K562 (cell line): ENCODE data around the gene DPY30. TPM values are rescaled to one million over a fixed set of nuclear protein-coding genes. Genes with fewer than 3 reads are reported as not detected.

ENCODE experiments used
- ATF1 ChIP-seq, 2 experiments: fragments of 450-650 bp in 1 of 2; IDR thresholded peaks; 2 replicates each; pipeline ENCODE4 v1.6.1; 2016; ENCODE audit warnings: missing compliant biosample characterization in 1 of 2, missing genetic modification characterization in 1 of 2
- BACH1 ChIP-seq: fragments of 200-800 bp; sonication (Bioruptor generic); IDR thresholded peaks from 2 replicates; pipeline ENCODE4 v1.6.1; 2016; ENCODE audit warnings: missing genetic modification characterization, missing compliant biosample characterization
- DMBX1 ChIP-seq: fragments of 250-450 bp; sonication (Bioruptor Pico); IDR thresholded peaks from 2 replicates; pipeline ENCODE4 v1.8.0; 2022; ENCODE audit warnings: inconsistent platforms, mild to moderate bottlenecking, moderate library complexity, borderline replicate concordance
- ELF4 ChIP-seq: fragments of 450-650 bp; formaldehyde crosslinking; IDR thresholded peaks from 2 replicates; pipeline ENCODE4 v1.4.0; 2022; ENCODE audit warnings: missing genetic modification characterization
- GABPB1 ChIP-seq: sonication (generic); formaldehyde crosslinking; IDR thresholded peaks from 2 replicates; pipeline ENCODE4 v1.8.0; 2022; ENCODE audit warnings: mild to moderate bottlenecking, missing genetic modification reagents
- MCM7 ChIP-seq, 2 experiments: fragments of 450-650 bp; IDR thresholded peaks; 2 replicates each; pipeline ENCODE4 v1.6.1; 2016 to 2018
- NFYB ChIP-seq: IDR thresholded peaks from 2 replicates; pipeline ENCODE4 v1.6.1; 2011; ENCODE audit warnings: mild to moderate bottlenecking, moderate library complexity; ENCODE audit not compliant: insufficient read length; ENCODE audit errors: extremely low read depth
- TAF1 ChIP-seq: IDR thresholded peaks from 2 replicates; pipeline ENCODE4 v1.6.1; 2011; ENCODE audit warnings: mild to moderate bottlenecking, low read length, moderate library complexity; ENCODE audit not compliant: insufficient read depth, control insufficient read depth, severe bottlenecking; ENCODE audit errors: extremely low read depth
- TAF15 ChIP-seq: fragments of 200-400 bp; formaldehyde crosslinking; IDR thresholded peaks from 2 replicates; pipeline ENCODE4 v1.6.1; 2017; ENCODE audit warnings: mild to moderate bottlenecking, low read depth, low read length, moderate library complexity
- TBL1XR1 ChIP-seq, 2 experiments: IDR thresholded peaks; 2 replicates each; pipeline ENCODE4 v1.6.1; 2012; ENCODE audit warnings: improper control_type of control experiment in 2 of 2, low read length in 2 of 2, mild to moderate bottlenecking in 1 of 2
- ZEB2 ChIP-seq: fragments of 450-650 bp; IDR thresholded peaks from 2 replicates; pipeline ENCODE4 v1.6.1; 2016
- ZFP1 ChIP-seq: fragments of 450-650 bp; formaldehyde crosslinking; IDR thresholded peaks from 2 replicates; pipeline ENCODE4 v1.4.0; 2020; ENCODE audit warnings: mild to moderate bottlenecking, mixed read lengths
- ZNF124 ChIP-seq: sonication (generic); formaldehyde crosslinking; IDR thresholded peaks from 2 replicates; pipeline ENCODE4 v1.8.1; 2022; ENCODE audit warnings: missing genetic modification reagents
- ZNF586 ChIP-seq: fragments of 450-650 bp; formaldehyde crosslinking; conservative IDR thresholded peaks from 2 replicates; pipeline ENCODE4 v1.4.0; 2020; ENCODE audit warnings: mild to moderate bottlenecking, moderate library complexity
- polyA plus RNA-seq, 8 experiments: library from polyadenylated mRNA; depleted of rRNA in 4 of 8; stranded (reverse) in 5 of 8; unstranded in 3 of 8; fragments of >200 nt; fragmentation: Nextera tagmentation in 2 of 8; fragmentation: Illumina TruSeq in 1 of 8; extraction: Ambion mirVana in 2 of 8; extraction: Trizol in 1 of 8; gene quantifications; 2 replicates each; pipeline versions ENCODE4 v1.2.1 to v1.2.3, GENCODE V29; 2011 to 2014; ENCODE audit warnings: inconsistent platforms in 1 of 8, missing spikeins in 1 of 8
- total RNA-seq, 7 experiments: library from RNA; depleted of rRNA in 6 of 7; stranded (reverse); fragments of >200 nt in 6 of 7; fragmentation: Illumina TruSeq in 2 of 7; extraction: Trizol in 2 of 7; gene quantifications; 2 replicates each; pipeline versions ENCODE4 v1.2.1 to v1.2.3, GENCODE V29; 2011 to 2021; ENCODE audit warnings: low replicate concordance in 1 of 7
- TF ChIP-seq, protein P1 (sequence below): fragments of 450-650 bp; formaldehyde crosslinking; IDR thresholded peaks from 2 replicates; pipeline ENCODE4 v1.4.0; 2022; ENCODE audit warnings: mild to moderate bottlenecking, moderate library complexity

Gene DPY30
- total and polyA plus RNA-seq, 9 of the 15 experiments (the other 6 are each of a cell fraction or from before 2014, with no cell fraction given), result 64.6 to 402 (median 116) TPM

DNA sequence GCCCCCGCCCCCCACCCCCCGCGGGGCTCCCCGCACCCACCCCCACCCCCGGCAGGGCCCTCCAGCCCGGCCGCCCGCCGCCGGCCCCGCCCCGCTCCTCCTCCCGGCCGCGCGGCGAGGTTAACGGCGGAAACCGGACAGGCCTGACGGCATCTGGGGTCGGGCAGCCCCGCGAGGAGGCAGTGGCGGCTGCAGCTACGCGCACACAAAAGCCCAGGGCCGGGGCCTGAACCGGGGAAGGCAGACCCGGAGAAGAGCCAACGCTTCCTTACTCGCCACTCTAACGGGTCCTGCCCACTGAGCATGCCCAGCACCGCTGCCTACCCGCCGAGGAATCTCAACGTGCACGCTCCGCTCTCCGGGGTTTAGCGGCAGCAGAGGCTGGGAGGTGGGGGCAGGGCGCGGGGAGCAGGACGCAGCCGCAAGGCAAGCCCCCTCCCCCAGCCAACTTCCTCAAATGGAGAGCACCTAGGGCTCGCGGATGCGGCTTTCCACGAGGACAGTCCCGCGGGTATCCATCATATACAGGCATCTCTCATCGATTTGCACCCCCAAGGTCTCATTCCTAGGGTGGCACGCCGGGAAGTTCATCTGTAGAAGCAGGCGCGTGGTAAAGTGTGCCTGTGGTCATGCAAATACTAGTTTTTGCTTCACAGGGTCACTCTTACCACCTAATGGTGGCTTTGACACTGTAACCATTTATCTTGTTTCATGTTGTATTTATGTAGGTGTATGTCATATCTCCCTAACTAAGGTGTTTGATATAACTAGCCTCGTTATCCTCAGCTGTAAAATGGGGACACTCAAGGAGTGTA lies 28.7 kb downstream of the DPY30 start, which contains the start of gene MEMO1 (continued):
- TF ChIP-seq ELF4, result peak; percentile 78; the same call in 1 of the 2 replicates
- TF ChIP-seq TBL1XR1 (IDR thresholded peaks at IDR 0.05; ENCODE audit: low read length in 2 of 2), result no peak; a peak in 1 of 4 replicates
- peak; percentile 50 for TF ChIP-seq ATF1 (CRISPR knock-in tag; IDR thresholded peaks at IDR 0.05)
- TF ChIP-seq ATF1 (tag; IDR thresholded peaks at IDR 0.05), result peak; percentile 92
- TF ChIP-seq NFYB, result no peak
- TF ChIP-seq BACH1 (tag), result no peak
- TF ChIP-seq ZFP1, result no peak
- TF ChIP-seq TAF1, result peak; percentile 83
- 0 out of 2 replicates have a peak, but pooled peaks have one; percentile 53 for TF ChIP-seq DMBX1
- TF ChIP-seq TAF15, result no peak
- no peak for TF ChIP-seq ZNF124
- TF ChIP-seq GABPB1 (CRISPR knock-in tag), result peak; percentile 87
- TF ChIP-seq MCM7 (IDR thresholded peaks at IDR 0.05), result no peak
- TF ChIP-seq ZEB2, result no peak; the same call in 1 of the 2 replicates
- TF ChIP-seq ZNF586, result no peak
- TF ChIP-seq, protein P1, sequence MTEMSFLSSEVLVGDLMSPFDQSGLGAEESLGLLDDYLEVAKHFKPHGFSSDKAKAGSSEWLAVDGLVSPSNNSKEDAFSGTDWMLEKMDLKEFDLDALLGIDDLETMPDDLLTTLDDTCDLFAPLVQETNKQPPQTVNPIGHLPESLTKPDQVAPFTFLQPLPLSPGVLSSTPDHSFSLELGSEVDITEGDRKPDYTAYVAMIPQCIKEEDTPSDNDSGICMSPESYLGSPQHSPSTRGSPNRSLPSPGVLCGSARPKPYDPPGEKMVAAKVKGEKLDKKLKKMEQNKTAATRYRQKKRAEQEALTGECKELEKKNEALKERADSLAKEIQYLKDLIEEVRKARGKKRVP (CRISPR knock-in tag), result peak; percentile 34; the same call in 1 of the 2 replicates
